Type B pancreatic cell (in vitro differentiated cells): Measurements from ENCODE around the gene C20orf96. TPM values are rescaled to one million over a fixed set of nuclear protein-coding genes. Genes with fewer than 3 reads are reported as not detected.
A peak's percentile ranks its signal among the peaks of the same experiment; 100 is the strongest.

Source experiments
- DNase-seq: peaks from one replicate; pipeline ENCODE4 v3.0.0; 2021; ENCODE audit warnings: mixed read lengths; ENCODE audit not compliant: unreplicated experiment; ENCODE audit errors: extremely low spot score
- H3K27ac Mint-ChIP-seq: 2 replicates; pipeline ENCODE4 v1.8.0; 2021; ENCODE audit warnings: mild to moderate bottlenecking, mixed read lengths
- H3K27me3 Mint-ChIP-seq: 2 replicates; pipeline ENCODE4 v1.8.0; 2021; ENCODE audit warnings: mixed read lengths
- H3K36me3 Mint-ChIP-seq: 2 replicates; pipeline ENCODE4 v1.8.0; 2021; ENCODE audit warnings: mixed read lengths
- H3K4me1 Mint-ChIP-seq: one replicate; pipeline ENCODE4 v1.8.0; 2021; ENCODE audit warnings: mixed read lengths; ENCODE audit not compliant: unreplicated experiment
- H3K4me3 Mint-ChIP-seq: 2 replicates; pipeline ENCODE4 v1.8.0; 2021; ENCODE audit warnings: mild to moderate bottlenecking, mixed read lengths
- H3K9me3 Mint-ChIP-seq: 2 replicates; pipeline ENCODE4 v1.8.0; 2021; ENCODE audit warnings: mixed read lengths
- CTCF ChIP-seq: fragments of 200-600 bp; sonication (generic); conservative IDR thresholded peaks from 2 replicates; pipeline ENCODE4 v1.5.0; 2021; ENCODE audit warnings: antibody characterized with exemption, mild to moderate bottlenecking
- total RNA-seq: library from RNA; stranded (reverse); gene quantifications from 2 replicates; pipeline ENCODE4 v1.2.1, GENCODE V29; 2021; ENCODE audit warnings: low replicate concordance

Gene C20orf96
- total RNA-seq, 1 donor from 2014 or later = 27.0 TPM

- H3K27me3 Mint-ChIP-seq = no peaks in the 10 kb centered on the region
Observed at GRCh38 chr20:273884-274283, 16.7 kb downstream of the C20orf96 start.

GRCh38 chr20:272718-273117 is 17.8 kb downstream of the C20orf96 start:
- Mint-ChIP-seq H3K36me3 (peaks cover 23% of the 10 kb centered on the region), H3K27ac (no peak overlapping the region), H3K27me3 (no peaks in the 10 kb centered on the region), H3K9me3 (no peaks in the 10 kb centered on the region), H3K4me3 (no peak overlapping the region), H3K4me1 (no peaks in the 10 kb centered on the region)
- no peak for TF ChIP-seq CTCF
- DNase-seq = no peak

More at GRCh38 chr20:273884-274283, 16.7 kb downstream of the C20orf96 start:
- Mint-ChIP-seq H3K9me3 (no peaks in the 10 kb centered on the region), H3K4me3 (no peak overlapping the region), H3K27ac (no peak overlapping the region), H3K4me1 (no peaks in the 10 kb centered on the region), H3K36me3 (peaks cover 28% of the 10 kb centered on the region)
- TF ChIP-seq CTCF = no peak
- DNase-seq = no peak

- TF ChIP-seq CTCF = no peak
- Mint-ChIP-seq H3K4me3 (no peak overlapping the region), H3K9me3 (no peaks in the 10 kb centered on the region), H3K27ac (no peak overlapping the region), H3K36me3 (peaks cover 16% of the 10 kb centered on the region), H3K4me1 (peaks cover 6% of the 10 kb centered on the region), H3K27me3 (peaks cover 2% of the 10 kb centered on the region)
- DNase-seq = peak; percentile 2
Observed at GRCh38 chr20:271528-271927, 19.0 kb downstream of the C20orf96 start.

DNA sequence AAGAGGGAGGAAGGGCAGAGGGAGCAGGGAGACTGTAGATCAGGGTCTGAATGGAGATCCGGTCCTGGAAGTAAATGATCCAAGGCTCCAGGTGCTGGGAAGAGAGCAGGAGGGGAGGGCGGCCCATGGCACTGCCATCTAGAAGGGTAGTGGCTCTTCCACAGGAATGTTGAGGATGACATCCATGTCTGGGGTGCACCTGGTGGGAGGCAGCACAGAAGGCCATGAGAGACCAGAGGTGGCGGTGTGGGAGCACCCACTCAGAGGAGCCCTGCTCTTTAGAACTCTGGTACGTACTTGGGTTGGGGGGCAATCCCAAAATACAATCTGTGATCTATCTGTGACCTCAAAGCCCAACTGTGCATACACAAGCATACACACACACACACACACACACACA is 19.5 kb downstream of the C20orf96 start:
- Mint-ChIP-seq H3K9me3 (no peaks in the 10 kb centered on the region), H3K4me1 (peaks cover 9% of the 10 kb centered on the region), H3K27me3 (peaks cover 6% of the 10 kb centered on the region), H3K36me3 (peaks cover 12% of the 10 kb centered on the region), H3K4me3 (no peak overlapping the region), H3K27ac (no peak overlapping the region)
- DNase-seq = peak; percentile 40
- TF ChIP-seq CTCF = no peak

GRCh38 chr20:270517-270916 is 20.0 kb downstream of the C20orf96 start:
- TF ChIP-seq CTCF = no peak
- no peak overlapping the region for H3K27ac Mint-ChIP-seq
- peaks cover 9% of the 10 kb centered on the region for H3K4me1 Mint-ChIP-seq
- H3K27me3 Mint-ChIP-seq = peaks cover 9% of the 10 kb centered on the region
- H3K4me3 Mint-ChIP-seq = no peak overlapping the region
- H3K9me3 Mint-ChIP-seq = no peaks in the 10 kb centered on the region
- DNase-seq = peak; percentile 37
- H3K36me3 Mint-ChIP-seq = peaks cover 7% of the 10 kb centered on the region
